Hematopoietic multipotent progenitor cell treated with erythropoietin and hydrocortisone succinate and interleukin-3 and kit ligand, for 8 days (in vitro differentiated cells): ENCODE measurements around the gene CBLB.

ENCODE experiments used
- DNase-seq: peaks from one replicate; pipeline ENCODE4 v3.0.0-alpha.2; 2015

Gene CBLB

GRCh38 chr3:105611304-105612192, 257.3 kb downstream of the CBLB start:
- DNase-seq, result no peak

GRCh38 chr3:105610473-105610872, 258.3 kb downstream of the CBLB start:
- no peak for DNase-seq

- no peak for DNase-seq
These were observed 260.2 kb downstream of the CBLB start for GRCh38 chr3:105608623-105609022.

DNA sequence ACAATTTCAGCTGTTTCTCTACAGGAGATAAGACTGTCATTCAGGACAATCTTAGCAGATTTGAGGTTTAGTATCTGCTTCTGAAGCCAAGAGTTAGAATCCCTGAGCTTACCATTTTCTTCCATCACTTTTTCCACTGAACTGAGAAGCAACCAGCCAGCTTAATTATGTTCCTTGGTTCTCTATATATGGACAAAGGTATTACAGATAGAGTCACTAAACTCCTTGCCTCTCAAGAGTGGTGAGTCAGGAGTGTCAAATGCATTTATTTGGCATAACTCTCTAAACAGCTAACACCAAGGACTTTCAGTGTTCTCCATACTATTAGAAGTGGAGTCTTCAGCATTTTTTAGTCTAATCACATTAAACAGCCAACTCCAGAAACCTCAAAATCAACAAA, 262.8 kb downstream of the CBLB start:
- no peak for DNase-seq
